ENCODE measurements around the gene GEMIN4. TPM values are rescaled to one million over a fixed set of nuclear protein-coding genes. Genes with fewer than 3 reads are reported as not detected.
"Not testable (repeated sequence)": the region's sequence is repeated elsewhere in the genome, so short reads cannot be mapped to it uniquely, and the experiment has no call there.

GEMIN4 gene
- total RNA-seq, 1 donor from 2014 or later: 19.3 TPM

- H3K9me3 Mint-ChIP-seq (ENCODE audit: unreplicated experiment): no peaks in the 10 kb centered on the region
- peaks cover 18% of the 10 kb centered on the region for H3K36me3 Mint-ChIP-seq (ENCODE audit: unreplicated experiment)
- no peaks in the 10 kb centered on the region for H3K27me3 Mint-ChIP-seq (ENCODE audit: unreplicated experiment)
- peak overlapping the region; percentile 92 for H3K4me3 Mint-ChIP-seq (ENCODE audit: unreplicated experiment)
- TF ChIP-seq CTCF (IDR thresholded peaks at IDR 0.05): no peak
- DNase-seq (ENCODE audit: extremely low spot score, unreplicated experiment): no peak
- peaks cover 23% of the 10 kb centered on the region for H3K4me1 Mint-ChIP-seq (ENCODE audit: unreplicated experiment)
- peak overlapping the region; percentile 88 for H3K27ac Mint-ChIP-seq (ENCODE audit: unreplicated experiment)
These were observed 629 bp downstream of the GEMIN4 start for GRCh38 chr17:751269-752001.

- H3K4me3 Mint-ChIP-seq (ENCODE audit: unreplicated experiment): peak overlapping the region; percentile 92
- H3K27me3 Mint-ChIP-seq (ENCODE audit: unreplicated experiment): no peaks in the 10 kb centered on the region
- TF ChIP-seq CTCF (IDR thresholded peaks at IDR 0.05): no peak
- H3K9me3 Mint-ChIP-seq (ENCODE audit: unreplicated experiment): no peaks in the 10 kb centered on the region
- peak overlapping the region; percentile 24 for H3K27ac Mint-ChIP-seq (ENCODE audit: unreplicated experiment)
- peaks cover 23% of the 10 kb centered on the region for H3K4me1 Mint-ChIP-seq (ENCODE audit: unreplicated experiment)
- DNase-seq (ENCODE audit: extremely low spot score, unreplicated experiment): no peak
- H3K36me3 Mint-ChIP-seq (ENCODE audit: unreplicated experiment): peaks cover 13% of the 10 kb centered on the region
These were observed 1.5 kb downstream of the GEMIN4 start for GRCh38 chr17:750431-751037.

- not testable (repeated sequence) for H3K27me3 Mint-ChIP-seq (ENCODE audit: unreplicated experiment); H3K4me3 Mint-ChIP-seq (ENCODE audit: unreplicated experiment); H3K27ac Mint-ChIP-seq (ENCODE audit: unreplicated experiment); H3K9me3 Mint-ChIP-seq (ENCODE audit: unreplicated experiment); DNase-seq (ENCODE audit: extremely low spot score, unreplicated experiment)
- peaks cover 23% of the 10 kb centered on the region for H3K4me1 Mint-ChIP-seq (ENCODE audit: unreplicated experiment)
- H3K36me3 Mint-ChIP-seq (ENCODE audit: unreplicated experiment): peaks cover 15% of the 10 kb centered on the region
These were observed 2.7 kb downstream of the GEMIN4 start for GRCh38 chr17:749359-749758.

GRCh38 chr17:748604-749003, 3.5 kb downstream of the GEMIN4 start:
- H3K27ac Mint-ChIP-seq (ENCODE audit: unreplicated experiment); H3K27me3 Mint-ChIP-seq (ENCODE audit: unreplicated experiment); H3K9me3 Mint-ChIP-seq (ENCODE audit: unreplicated experiment); H3K4me3 Mint-ChIP-seq (ENCODE audit: unreplicated experiment); DNase-seq (ENCODE audit: extremely low spot score, unreplicated experiment): not testable (repeated sequence)
- Mint-ChIP-seq H3K36me3 (ENCODE audit: unreplicated experiment) (peaks cover 18% of the 10 kb centered on the region), H3K4me1 (ENCODE audit: unreplicated experiment) (peaks cover 23% of the 10 kb centered on the region)

GRCh38 chr17:746783-747629, 5.1 kb downstream of the GEMIN4 start:
- H3K9me3 Mint-ChIP-seq (ENCODE audit: unreplicated experiment): no peaks in the 10 kb centered on the region
- no peaks in the 10 kb centered on the region for H3K27me3 Mint-ChIP-seq (ENCODE audit: unreplicated experiment)
- H3K36me3 Mint-ChIP-seq (ENCODE audit: unreplicated experiment): peaks cover 28% of the 10 kb centered on the region
- H3K4me3 Mint-ChIP-seq (ENCODE audit: unreplicated experiment): no peak overlapping the region
- no peak for DNase-seq (ENCODE audit: extremely low spot score, unreplicated experiment)
- TF ChIP-seq CTCF (IDR thresholded peaks at IDR 0.05): no peak
- H3K4me1 Mint-ChIP-seq (ENCODE audit: unreplicated experiment): peaks cover 16% of the 10 kb centered on the region
- no peak overlapping the region for H3K27ac Mint-ChIP-seq (ENCODE audit: unreplicated experiment)
